ENCODE results near the gene TCFL5.

Gene TCFL5

DNA sequence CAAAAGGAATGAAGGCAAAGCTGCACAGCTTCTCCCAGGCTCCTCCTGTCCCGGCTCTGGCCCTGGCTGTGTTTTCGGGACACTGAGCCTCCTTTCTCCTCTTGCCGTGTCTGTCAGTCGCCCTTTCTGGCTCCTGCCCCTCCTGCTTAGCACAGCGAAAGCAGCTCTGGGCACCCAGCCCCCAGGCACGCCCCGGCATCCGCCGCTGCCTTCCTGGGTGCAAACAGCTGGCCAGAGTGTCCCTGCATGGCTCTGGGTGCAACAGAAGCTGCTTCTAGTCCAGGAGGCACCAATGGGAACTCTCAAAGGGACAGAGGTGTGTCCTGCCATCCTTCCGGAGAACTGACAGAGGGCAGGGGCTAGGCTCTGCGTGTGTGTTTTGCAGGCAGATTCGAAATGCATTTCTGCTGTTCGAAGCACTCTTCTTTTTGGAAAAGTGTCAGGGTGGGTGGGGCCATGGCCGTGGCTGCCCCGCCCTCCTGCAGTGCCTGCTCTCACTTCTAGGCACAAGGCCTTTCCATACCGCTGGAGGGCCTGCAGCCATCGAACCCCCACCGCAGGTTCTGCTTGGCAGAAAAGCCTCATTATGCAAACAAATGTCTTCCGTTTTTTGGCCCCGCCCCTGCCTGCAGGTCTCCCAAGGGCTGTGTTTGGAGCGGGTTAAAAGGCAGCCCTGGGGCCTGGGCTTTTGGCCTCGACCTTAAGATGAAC lies 29.3 kb downstream of the TCFL5 start:
- no peak for DNase-seq

- no peak for DNase-seq
Measured at GRCh38 chr20:62831854-62832211, 29.8 kb downstream of the TCFL5 start.

- no peak for DNase-seq
Measured at GRCh38 chr20:62831361-62831788, 30.2 kb downstream of the TCFL5 start.

DNA sequence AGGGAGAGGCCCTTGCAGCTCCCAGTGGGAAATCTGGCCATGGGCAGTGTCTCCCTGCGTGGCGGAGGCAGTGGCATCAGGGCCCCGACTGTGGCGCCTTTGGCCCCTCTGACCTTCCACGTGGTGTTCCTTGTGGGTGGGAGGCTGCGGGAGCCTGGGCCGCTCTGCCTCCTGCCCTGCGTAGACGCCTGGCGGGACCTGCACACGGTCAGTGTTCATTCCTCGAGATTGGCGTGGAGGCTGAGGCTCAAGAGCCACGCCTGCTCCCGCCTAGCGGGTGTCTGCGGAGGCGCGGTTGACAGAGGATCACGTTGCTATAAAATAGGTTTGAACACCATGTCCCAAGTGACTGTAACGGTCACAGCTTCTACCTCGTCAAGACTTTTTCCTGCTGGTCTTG lies 30.8 kb downstream of the TCFL5 start:
- DNase-seq = no peak

DNA sequence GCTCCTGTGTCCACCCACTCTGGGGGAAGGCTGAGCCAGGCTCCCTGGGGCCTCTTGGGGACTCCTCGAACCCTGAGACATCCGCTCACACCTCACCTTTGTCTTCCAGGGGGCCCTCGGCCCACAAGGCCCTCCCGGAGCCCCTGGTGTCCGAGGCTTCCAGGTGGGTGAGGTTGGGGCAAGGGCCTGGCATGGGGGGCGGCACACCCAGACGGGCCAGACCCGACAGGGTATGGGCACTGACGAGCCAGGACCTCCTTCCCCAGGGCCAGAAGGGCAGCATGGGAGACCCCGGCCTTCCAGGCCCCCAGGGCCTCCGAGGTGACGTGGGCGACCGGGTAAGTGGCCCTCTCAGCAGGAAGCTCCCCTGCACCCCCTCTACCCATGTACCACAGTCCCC lies 31.4 kb downstream of the TCFL5 start:
- no peak for DNase-seq

- DNase-seq = no peak
Measured at GRCh38 chr20:62829231-62830230, 32.1 kb downstream of the TCFL5 start.

DNA sequence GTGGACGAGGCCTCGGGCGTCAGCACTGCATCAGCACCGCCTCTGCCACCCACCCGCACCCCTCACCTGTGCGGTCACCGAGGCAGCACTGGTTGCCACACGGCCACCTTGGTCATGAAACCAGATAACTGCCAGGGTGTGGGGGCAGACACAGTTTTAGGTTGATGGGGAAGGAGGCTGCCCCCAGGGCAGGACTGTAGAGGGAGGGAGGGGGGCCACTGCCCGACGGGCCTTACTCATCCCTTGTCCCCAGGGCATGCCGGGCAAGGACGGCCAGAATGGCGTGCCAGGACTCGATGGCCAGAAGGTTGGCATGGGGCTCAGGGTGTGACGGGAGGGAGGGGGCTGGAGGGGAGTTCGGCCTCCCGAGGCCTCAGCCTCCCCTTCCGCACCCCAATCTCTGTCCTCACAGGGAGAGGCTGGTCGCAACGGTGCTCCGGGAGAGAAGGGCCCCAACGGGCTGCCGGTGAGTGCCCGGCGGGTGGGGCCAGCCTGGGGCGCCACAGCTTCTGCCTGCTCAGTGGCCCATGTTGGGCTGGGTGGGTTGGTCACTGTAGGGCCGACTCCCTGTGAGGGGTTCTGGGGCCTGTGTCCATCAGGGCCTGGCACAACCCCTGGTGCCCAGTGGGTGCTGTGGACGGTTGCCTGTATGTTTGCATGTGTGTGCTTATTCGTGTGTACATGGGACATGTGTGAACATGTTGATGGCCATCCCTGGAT lies 33.0 kb downstream of the TCFL5 start:
- DNase-seq = no peak

- no peak for DNase-seq
Measured at GRCh38 chr20:62828051-62828450, 33.6 kb downstream of the TCFL5 start.

DNA sequence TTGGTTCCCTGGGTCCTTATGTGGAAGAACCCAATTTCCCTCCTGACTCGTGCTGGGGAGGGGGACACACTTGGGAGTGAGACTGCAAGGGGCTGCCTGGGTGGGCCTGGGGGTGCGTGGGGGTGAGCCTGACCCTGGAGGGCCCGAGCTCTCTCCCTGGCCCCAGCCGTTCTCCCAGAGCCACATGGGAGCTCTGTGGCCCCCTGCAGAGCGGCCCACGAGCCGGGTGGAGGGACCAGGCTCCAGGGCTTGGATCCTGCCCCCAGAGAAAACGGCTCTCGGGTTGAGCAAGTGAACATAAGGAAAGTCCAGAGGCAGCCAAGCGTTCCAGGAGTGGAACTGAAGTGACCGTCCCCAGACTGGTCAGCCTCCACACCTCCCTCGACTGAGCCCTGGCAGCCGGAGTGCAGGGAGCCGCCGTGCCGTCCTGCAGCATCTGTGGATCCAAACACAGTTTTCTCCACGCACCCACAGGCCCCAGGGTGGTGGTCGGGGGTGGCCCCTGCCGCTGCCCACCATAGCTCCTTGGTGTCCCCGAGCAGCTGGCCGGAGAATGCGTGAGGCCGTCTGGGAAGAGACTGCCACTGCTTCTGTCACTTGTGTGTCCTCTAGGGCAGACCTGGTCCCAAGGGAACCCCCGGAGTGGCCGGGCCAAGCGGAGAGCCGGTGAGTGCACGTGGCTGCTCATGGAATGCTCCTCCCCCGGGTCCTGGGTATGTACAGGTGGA lies 34.1 kb downstream of the TCFL5 start:
- DNase-seq = no peak

- DNase-seq = no peak
Measured at GRCh38 chr20:62826646-62827310, 34.8 kb downstream of the TCFL5 start.

GRCh38 chr20:62825986-62826645 lies 35.5 kb downstream of the TCFL5 start:
- DNase-seq = no peak

GRCh38 chr20:62825333-62825985 lies 36.2 kb downstream of the TCFL5 start:
- no peak for DNase-seq

GRCh38 chr20:62824476-62825332 lies 36.9 kb downstream of the TCFL5 start:
- DNase-seq = no peak

- DNase-seq = no peak
Measured at GRCh38 chr20:62823688-62824475, 37.7 kb downstream of the TCFL5 start.

DNA sequence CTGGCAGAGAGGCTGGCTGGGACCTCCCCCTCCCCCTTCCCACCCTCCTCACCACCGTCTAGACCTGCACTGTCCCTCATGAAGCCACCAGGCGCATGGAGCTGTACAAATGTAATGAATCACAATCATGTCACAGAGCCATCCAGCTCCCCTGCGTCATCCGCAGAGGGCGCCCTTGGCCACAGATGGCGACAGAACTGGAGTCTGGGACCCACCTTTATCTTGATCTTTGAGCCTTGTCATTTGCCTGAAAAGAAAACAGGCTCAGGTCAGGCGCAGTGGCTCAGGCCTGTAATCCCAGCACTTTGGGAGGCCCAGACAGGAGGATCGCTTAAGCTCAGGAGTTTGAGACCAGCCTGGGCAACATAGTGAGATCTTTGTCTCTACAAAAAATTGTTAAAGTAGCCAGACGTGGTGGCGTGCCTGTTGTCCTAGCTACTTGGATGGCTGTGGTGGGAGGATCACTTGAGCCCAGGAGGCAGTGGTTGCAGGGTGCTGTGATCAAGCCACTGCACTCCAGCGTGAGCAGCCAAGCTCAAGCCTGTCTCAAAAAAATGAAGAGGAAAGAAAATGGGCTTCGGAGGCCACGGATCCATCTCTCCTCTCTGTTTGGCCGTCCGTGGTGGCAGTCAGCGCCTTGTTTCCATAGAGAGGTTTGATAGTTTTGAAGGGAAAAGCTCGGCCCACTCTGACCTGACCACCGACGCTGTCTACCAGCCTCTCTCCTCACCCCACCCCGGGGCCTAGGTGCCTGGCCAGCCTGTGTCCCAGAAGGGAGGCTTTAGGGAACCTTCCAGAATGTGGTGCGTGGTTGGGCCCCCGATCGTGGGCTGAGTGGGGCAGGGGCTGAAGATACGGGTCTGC lies 38.6 kb downstream of the TCFL5 start:
- no peak for DNase-seq

DNA sequence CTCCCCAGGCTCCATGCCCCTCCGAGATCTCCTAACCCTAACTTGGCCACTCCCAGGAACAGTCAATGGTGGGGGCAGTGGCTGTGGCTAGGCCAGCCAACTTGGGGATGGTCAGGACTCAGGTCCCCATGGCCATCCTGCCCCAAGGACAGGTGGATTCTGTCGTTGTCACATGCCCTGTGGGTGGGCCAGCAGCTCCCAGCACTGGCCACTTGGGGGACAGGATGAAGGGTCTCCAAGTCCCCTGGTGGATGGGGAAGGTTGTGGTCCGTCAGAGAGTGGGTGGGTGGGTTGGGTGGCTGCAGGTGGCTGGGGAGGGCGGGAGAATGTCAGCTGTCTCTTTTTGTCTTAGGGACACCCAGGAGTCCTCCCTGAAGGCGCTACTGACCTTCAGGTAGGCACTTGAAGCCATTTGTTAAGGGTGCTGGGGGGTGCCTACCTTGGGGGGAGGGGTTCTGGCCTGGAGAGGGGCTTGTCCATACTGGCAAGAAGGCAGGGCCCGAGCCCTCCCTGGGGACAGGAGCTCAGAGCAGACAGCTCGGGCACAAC lies 39.3 kb downstream of the TCFL5 start:
- DNase-seq = no peak

GRCh38 chr20:62821726-62822210 lies 39.9 kb downstream of the TCFL5 start:
- no peak for DNase-seq
